GM12872 (cell line): ENCODE data around the gene RNF146.

Source experiments
- TF ChIP-seq, protein P1 (sequence below): IDR thresholded peaks from 3 replicates; pipeline ENCODE4 v1.5.1; 2011; ENCODE audit warnings: low read depth, mild to moderate bottlenecking, low read length, moderate library complexity; ENCODE audit not compliant: insufficient read depth

RNF146 gene

DNA sequence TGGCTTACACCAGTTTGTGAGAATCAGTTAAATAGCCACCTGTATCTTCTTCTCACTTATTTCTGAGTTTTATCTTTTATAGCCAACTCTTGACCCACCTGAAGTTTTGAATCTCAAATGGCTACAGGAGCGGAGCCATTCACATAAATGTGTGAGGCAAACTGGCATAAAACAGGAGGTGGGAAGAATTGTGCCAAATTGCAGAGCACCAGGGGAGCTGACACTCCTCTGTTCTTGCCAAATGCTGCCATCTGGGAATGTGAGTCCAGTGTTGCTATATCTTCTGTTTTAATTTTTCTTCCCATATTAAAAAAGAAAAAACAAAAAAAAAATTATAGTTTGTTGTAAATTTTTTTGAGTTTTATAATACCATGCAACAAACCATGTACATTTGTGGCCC, 17.0 kb upstream of the RNF146 start:
- TF ChIP-seq, protein P1, sequence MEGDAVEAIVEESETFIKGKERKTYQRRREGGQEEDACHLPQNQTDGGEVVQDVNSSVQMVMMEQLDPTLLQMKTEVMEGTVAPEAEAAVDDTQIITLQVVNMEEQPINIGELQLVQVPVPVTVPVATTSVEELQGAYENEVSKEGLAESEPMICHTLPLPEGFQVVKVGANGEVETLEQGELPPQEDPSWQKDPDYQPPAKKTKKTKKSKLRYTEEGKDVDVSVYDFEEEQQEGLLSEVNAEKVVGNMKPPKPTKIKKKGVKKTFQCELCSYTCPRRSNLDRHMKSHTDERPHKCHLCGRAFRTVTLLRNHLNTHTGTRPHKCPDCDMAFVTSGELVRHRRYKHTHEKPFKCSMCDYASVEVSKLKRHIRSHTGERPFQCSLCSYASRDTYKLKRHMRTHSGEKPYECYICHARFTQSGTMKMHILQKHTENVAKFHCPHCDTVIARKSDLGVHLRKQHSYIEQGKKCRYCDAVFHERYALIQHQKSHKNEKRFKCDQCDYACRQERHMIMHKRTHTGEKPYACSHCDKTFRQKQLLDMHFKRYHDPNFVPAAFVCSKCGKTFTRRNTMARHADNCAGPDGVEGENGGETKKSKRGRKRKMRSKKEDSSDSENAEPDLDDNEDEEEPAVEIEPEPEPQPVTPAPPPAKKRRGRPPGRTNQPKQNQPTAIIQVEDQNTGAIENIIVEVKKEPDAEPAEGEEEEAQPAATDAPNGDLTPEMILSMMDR: no peak

DNA sequence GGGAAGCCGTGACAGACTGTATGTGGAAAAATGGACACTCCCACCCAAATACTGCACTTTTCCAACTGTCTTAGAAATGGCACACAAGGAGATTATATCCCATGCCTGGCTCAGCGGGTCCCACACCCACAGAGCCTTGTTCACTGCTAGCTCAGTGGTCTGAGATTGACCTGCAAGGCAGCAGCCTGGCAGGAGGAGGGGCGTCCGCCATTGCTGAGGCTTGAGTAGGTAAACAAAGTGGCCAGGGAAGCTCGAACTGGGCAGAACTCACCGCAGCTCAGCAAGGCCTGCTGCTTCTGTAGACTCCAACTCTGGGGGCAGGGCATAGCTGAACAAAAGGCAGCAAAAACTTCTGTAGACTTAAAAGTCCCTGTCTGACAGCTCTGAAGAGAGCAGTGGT, 11.4 kb upstream of the RNF146 start:
- TF ChIP-seq, protein P1: no peak

DNA sequence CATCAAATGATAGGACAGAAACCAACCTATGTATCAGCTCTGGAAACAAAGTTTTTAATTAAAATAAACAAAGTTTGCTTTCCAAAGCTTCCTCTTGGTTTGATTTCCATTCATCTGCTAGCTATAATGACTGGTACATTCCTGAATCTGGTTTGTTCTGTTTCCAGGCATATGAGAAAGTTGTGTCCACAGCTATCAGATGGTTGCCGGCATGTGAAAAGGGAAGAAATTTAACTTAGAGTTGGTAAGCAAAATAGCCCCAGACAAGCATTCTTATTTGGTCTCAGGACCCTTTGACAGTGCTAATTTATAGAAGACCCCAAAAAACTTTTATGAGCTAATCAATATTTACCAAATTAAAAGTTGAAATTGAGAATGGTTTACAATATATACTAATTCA, 3.8 kb upstream of the RNF146 start:
- TF ChIP-seq, protein P1: no peak

DNA sequence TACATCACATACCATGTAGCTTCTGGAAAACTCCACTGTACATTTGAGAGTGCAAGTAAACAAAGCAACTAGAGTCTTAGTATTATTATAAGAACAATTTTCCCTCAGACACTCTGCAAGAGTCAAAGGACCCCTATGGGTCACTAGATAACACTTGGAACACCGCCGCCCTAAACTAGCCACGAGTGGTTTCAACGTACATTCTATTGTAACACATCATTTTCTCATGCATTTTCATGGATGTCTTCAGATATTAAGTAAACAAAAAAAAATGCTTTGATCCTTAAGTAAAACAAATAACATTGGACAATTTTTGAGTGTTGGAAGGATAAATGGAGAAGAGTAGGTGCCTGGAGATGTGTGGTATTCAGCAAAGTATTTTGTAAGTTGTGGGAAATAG, 3.2 kb upstream of the RNF146 start:
- TF ChIP-seq, protein P1: no peak

DNA sequence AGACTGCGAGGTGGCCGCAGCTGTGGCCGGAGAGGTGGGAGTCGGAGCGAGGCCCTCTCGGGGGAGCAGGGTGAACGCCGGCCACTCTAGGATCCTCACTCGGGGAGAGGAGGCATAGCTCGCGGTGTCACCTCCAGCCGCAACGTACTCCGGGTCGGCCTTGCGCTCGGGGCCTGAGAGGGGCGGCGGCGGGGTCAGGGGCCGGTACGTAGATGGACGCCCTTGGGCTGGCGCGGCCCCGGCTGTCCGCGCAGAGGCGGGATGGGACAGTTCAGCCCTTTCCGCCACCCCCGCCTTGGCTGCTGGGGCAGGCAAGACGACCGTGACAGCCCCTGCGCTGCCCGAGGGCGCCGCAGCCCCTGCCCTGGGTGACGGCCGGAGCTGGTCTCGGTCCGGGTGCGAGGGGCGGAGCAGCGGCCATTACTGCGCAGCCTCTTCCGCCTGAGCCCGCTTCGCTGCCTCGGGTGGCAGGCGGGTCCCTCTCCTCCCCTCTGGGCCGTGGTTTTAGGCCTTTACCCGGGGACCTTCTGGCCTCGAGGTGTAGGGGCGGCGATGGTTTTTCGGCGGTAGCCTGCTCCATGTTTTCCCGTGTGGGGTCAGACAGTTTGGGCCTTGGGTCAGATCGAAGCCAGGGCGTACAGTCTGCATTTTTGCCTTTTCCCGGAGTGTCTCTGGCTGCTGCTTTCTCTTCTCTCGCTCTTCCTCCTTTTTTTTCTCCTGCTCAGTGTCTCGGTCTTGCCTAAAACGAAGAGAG, 405 bp downstream of the RNF146 start:
- TF ChIP-seq, protein P1: no peak

DNA sequence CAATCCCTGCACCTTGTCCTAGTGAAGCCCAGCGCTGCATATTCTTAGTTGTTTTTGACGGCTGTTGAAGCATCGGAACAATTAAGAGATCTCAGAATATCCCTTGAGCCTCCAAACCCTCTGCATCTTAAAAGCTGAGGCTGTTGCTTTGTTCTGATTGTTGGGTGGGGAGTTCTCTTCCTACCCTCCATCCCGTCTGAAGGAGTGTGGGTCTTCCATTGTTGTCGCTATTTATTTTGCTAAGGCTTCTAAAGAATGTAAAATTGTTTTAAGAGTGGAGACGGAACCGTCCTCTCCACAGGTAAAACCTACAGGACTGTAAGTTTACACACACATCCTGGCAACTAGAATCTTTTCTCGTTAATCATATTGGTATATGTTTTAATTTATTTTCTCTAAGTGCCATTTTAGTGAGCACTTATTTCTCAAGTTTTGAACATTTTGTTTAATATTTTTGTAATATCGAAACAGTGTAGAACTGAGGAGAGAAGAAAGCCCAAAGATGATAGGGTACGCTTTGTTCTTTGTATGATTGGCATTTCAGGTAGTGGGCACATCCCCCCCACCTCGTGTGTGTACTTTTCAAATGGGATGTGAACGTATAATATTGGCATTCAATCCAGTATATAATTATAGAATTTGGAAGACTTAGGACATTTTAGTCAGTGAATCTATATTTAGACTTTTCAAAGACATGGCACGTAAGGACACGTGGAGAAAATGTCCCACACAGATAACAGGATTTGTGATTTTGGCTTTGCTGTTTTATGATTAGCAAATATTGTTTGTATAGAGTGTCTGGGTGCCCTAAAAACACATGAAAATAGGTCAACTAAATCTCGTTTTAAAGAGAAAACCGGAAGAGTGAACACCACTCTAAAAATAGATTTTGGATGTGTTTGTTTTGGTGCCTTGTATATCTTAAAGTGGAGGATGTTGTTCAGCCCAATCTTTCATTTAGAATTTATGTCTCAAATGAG, 1.3 kb downstream of the RNF146 start:
- TF ChIP-seq, protein P1: no peak

DNA sequence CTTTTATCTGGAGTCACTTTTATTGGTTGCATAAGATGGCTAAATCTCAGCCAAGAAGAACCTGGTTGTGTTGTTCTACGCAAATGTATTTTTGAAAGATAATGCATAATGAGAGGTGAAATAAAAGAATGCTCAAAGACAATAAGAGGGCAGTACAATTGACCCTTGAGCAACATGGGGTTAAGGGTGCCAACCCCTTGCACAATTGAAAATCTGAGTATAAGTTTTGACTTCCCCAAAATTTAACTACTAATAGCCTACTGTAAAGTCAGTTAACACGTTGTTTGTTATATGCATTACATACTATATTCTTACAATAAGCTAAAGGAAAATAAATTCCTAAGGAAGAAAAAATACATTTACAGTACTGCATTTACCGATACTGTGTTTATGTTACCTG, 5.9 kb downstream of the RNF146 start:
- TF ChIP-seq, protein P1: no peak
